ENCODE results near the gene CAV2.

The CAV2 gene

DNA sequence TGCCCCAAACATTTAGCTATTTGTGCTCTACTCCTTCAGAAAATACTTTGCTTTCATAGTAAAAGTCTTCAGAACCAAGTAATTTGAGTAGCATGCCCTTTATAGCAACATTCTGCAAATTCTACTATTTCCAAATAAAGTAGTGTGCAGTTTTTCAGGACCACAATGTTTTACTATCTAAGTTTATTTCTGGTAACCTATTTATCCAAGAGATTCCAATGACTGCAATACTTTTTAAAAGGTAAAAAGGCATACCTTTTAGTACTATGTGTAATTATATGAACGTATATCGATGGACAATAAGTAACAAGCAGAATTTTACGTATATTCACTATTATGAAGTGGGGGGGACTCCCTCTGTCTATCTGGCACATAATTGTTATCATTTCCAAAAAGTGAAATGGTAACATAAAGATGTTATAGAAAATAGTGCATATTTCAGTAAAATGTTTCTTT, 6.9 kb upstream of the CAV2 start:
- Histone ChIP-seq H3K4me1 (ENCODE audit: low read length) (0 out of 2 replicates have a peak, but pooled peaks cover 7% of the 10 kb centered on the region), H3K4me3 (ENCODE audit: low read length) (no peak overlapping the region), H2AFZ (ENCODE audit: low read length) (no peak overlapping the region), H3K79me2 (ENCODE audit: low read length) (no peaks in the 10 kb centered on the region), H3K4me2 (ENCODE audit: low read depth, low read length) (no peak overlapping the region), H4K20me1 (ENCODE audit: insufficient read depth, low read length) (no peaks in the 10 kb centered on the region), H3F3A (ENCODE audit: insufficient read depth, low read length) (no peaks in the 10 kb centered on the region), H3K9me3 (replicated peaks; ENCODE audit: insufficient read depth, low read length) (no peaks in the 10 kb centered on the region), H3K9ac (ENCODE audit: low read length) (no peak overlapping the region), H3K36me3 (replicated peaks; ENCODE audit: insufficient read depth, low read length) (no peaks in the 10 kb centered on the region), H3K27ac (ENCODE audit: low read length) (no peak overlapping the region), H3K27me3 (replicated peaks; ENCODE audit: insufficient read depth, low read length) (no peaks in the 10 kb centered on the region), H3K9me2 (replicated peaks; ENCODE audit: insufficient read depth, low read length) (no peaks in the 10 kb centered on the region)
- TF ChIP-seq EZH2 (optimal IDR thresholded peaks at IDR 0.05; ENCODE audit: low read depth, low read length) (no peak), EZH2phosphoT487 (IDR thresholded peaks at IDR 0.05; ENCODE audit: low read length) (no peak)
- TF ChIP-seq, protein P1, sequence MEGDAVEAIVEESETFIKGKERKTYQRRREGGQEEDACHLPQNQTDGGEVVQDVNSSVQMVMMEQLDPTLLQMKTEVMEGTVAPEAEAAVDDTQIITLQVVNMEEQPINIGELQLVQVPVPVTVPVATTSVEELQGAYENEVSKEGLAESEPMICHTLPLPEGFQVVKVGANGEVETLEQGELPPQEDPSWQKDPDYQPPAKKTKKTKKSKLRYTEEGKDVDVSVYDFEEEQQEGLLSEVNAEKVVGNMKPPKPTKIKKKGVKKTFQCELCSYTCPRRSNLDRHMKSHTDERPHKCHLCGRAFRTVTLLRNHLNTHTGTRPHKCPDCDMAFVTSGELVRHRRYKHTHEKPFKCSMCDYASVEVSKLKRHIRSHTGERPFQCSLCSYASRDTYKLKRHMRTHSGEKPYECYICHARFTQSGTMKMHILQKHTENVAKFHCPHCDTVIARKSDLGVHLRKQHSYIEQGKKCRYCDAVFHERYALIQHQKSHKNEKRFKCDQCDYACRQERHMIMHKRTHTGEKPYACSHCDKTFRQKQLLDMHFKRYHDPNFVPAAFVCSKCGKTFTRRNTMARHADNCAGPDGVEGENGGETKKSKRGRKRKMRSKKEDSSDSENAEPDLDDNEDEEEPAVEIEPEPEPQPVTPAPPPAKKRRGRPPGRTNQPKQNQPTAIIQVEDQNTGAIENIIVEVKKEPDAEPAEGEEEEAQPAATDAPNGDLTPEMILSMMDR (IDR thresholded peaks at IDR 0.05; ENCODE audit: low read length): no peak
- no peak for DNase-seq

DNA sequence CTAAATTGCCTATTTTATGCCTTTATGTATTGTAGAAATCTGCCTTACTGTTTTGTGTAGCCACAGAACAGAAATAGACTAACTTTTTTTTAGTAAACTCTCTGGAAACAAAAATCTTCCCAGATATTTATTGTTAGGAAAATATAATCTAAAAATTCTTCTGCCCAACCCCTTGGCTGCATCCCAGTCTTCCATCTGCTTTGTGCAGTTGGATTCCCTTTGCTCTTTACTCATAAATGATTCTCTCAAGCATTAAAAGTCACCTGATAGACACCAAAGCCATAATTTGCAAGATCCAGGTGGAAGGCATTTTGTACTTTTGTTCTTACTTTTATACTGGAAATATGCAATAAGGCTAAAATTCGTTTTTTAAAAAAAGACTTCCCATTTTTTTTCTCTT, 6.1 kb upstream of the CAV2 start:
- Histone ChIP-seq H3K36me3 (replicated peaks; ENCODE audit: insufficient read depth, low read length) (no peaks in the 10 kb centered on the region), H4K20me1 (ENCODE audit: insufficient read depth, low read length) (no peaks in the 10 kb centered on the region), H3K27me3 (replicated peaks; ENCODE audit: insufficient read depth, low read length) (no peaks in the 10 kb centered on the region), H3K4me3 (ENCODE audit: low read length) (no peak overlapping the region), H3K27ac (ENCODE audit: low read length) (no peak overlapping the region), H3K79me2 (ENCODE audit: low read length) (no peaks in the 10 kb centered on the region), H3K4me1 (ENCODE audit: low read length) (0 out of 2 replicates have a peak, but pooled peaks cover 7% of the 10 kb centered on the region), H3K9me3 (replicated peaks; ENCODE audit: insufficient read depth, low read length) (no peaks in the 10 kb centered on the region), H3K9me2 (replicated peaks; ENCODE audit: insufficient read depth, low read length) (no peaks in the 10 kb centered on the region), H3K4me2 (ENCODE audit: low read depth, low read length) (no peak overlapping the region), H3F3A (ENCODE audit: insufficient read depth, low read length) (peaks cover 3% of the 10 kb centered on the region), H3K9ac (ENCODE audit: low read length) (no peak overlapping the region), H2AFZ (ENCODE audit: low read length) (no peak overlapping the region)
- DNase-seq: no peak
- TF ChIP-seq, protein P1 (IDR thresholded peaks at IDR 0.05; ENCODE audit: low read length): no peak
- TF ChIP-seq EZH2phosphoT487 (IDR thresholded peaks at IDR 0.05; ENCODE audit: low read length) (no peak), EZH2 (optimal IDR thresholded peaks at IDR 0.05; ENCODE audit: low read depth, low read length) (no peak)

DNA sequence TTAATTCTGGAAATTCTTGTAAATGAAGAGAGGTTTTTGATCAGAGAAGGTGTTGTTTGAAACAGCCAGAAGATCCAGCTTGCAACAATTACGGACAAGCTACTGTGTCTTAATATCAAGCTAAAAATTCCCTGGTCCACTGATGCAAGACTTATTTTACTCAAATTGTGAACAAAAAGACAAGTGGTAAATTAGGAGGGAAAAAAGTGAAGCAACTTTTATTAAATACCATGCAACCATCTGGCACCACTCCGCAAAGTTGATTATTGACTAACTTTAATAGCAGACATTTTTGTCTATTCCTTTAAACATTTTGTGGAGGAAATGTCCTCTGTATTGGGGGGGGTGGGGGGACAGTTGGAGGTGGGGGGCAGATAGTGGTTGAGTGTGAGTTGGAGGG, 5.1 kb upstream of the CAV2 start:
- Histone ChIP-seq H3F3A (ENCODE audit: insufficient read depth, low read length) (peaks cover 7% of the 10 kb centered on the region), H3K27me3 (replicated peaks; ENCODE audit: insufficient read depth, low read length) (no peaks in the 10 kb centered on the region), H3K27ac (ENCODE audit: low read length) (no peak overlapping the region), H2AFZ (ENCODE audit: low read length) (no peak overlapping the region), H4K20me1 (ENCODE audit: insufficient read depth, low read length) (no peaks in the 10 kb centered on the region), H3K9me3 (replicated peaks; ENCODE audit: insufficient read depth, low read length) (no peaks in the 10 kb centered on the region), H3K36me3 (replicated peaks; ENCODE audit: insufficient read depth, low read length) (no peaks in the 10 kb centered on the region), H3K4me3 (ENCODE audit: low read length) (no peak overlapping the region), H3K9ac (ENCODE audit: low read length) (no peak overlapping the region), H3K9me2 (replicated peaks; ENCODE audit: insufficient read depth, low read length) (no peaks in the 10 kb centered on the region), H3K4me1 (ENCODE audit: low read length) (0 out of 2 replicates have a peak, but pooled peaks cover 7% of the 10 kb centered on the region), H3K79me2 (ENCODE audit: low read length) (no peaks in the 10 kb centered on the region), H3K4me2 (ENCODE audit: low read depth, low read length) (no peak overlapping the region)
- TF ChIP-seq EZH2 (optimal IDR thresholded peaks at IDR 0.05; ENCODE audit: low read depth, low read length) (no peak), EZH2phosphoT487 (IDR thresholded peaks at IDR 0.05; ENCODE audit: low read length) (no peak)
- TF ChIP-seq, protein P1 (IDR thresholded peaks at IDR 0.05; ENCODE audit: low read length): no peak
- DNase-seq: no peak
